ACHN (cell line): Measurements from ENCODE around the gene CPA2.

ENCODE experiments used
- DNase-seq: peaks from one replicate; pipeline ENCODE4 v3.0.0-alpha.2; 2015
- in situ Hi-C: cut with HindIII; loops from 2 replicates; pipeline ENCODE4 v1.10.0; 2017; ENCODE audit warnings: low sequenced_read_pairs, low pct_ligation_motif_present, low pct_unique_long_range_greater_than_20kb

The CPA2 gene

GRCh38 chr7:130338233-130338632 is 71.6 kb downstream of the CPA2 start:
- in situ Hi-C loops: no loop called here
- no peak for DNase-seq
